ENCODE data around the gene PRKN. TPM values are rescaled to one million over a fixed set of nuclear protein-coding genes. Genes with fewer than 3 reads are reported as not detected.

The PRKN gene
- total and polyA plus RNA-seq, 2 donors (not counting 3 experiments of a cell fraction or from before 2014, with no cell fraction given), result 0.06 TPM; not detected in 1

GRCh38 chr6:161647234-161647633 lies 1080.3 kb downstream of the PRKN start:
- H4K20me1 ChIP-seq (replicated peaks; ENCODE audit: control insufficient read depth, extremely low read depth, insufficient read depth, low read length), result no peaks in the 10 kb centered on the region
- H3K9ac ChIP-seq (replicated peaks; ENCODE audit: extremely low read depth, insufficient read depth, low read length), result no peak overlapping the region
- no peaks in the 10 kb centered on the region for H3K9me3 ChIP-seq (replicated peaks; ENCODE audit: control insufficient read depth, insufficient read depth, low read length)
- TF ChIP-seq MYC (IDR thresholded peaks at IDR 0.05; ENCODE audit: low read depth, low read length) (no peak), GATA2 (IDR thresholded peaks at IDR 0.05; ENCODE audit: insufficient read depth, insufficient read length, low read depth, low read length) (no peak), POLR2AphosphoS5 (IDR thresholded peaks at IDR 0.05; ENCODE audit: insufficient read depth, low read depth, low read length) (no peak), POLR2A (IDR thresholded peaks at IDR 0.05; ENCODE audit: low read depth, low read length) (no peak), MAX (IDR thresholded peaks at IDR 0.05; ENCODE audit: insufficient read depth, insufficient read length) (no peak), FOS (IDR thresholded peaks at IDR 0.05; ENCODE audit: borderline replicate concordance, insufficient read depth, low read length) (no peak), JUN (IDR thresholded peaks at IDR 0.05; ENCODE audit: borderline replicate concordance, insufficient read depth, insufficient read length, low read depth) (no peak), EZH2 (IDR thresholded peaks at IDR 0.05; ENCODE audit: borderline replicate concordance, low read depth, low read length, severe bottlenecking) (no peak)
- TF ChIP-seq, protein P1, sequence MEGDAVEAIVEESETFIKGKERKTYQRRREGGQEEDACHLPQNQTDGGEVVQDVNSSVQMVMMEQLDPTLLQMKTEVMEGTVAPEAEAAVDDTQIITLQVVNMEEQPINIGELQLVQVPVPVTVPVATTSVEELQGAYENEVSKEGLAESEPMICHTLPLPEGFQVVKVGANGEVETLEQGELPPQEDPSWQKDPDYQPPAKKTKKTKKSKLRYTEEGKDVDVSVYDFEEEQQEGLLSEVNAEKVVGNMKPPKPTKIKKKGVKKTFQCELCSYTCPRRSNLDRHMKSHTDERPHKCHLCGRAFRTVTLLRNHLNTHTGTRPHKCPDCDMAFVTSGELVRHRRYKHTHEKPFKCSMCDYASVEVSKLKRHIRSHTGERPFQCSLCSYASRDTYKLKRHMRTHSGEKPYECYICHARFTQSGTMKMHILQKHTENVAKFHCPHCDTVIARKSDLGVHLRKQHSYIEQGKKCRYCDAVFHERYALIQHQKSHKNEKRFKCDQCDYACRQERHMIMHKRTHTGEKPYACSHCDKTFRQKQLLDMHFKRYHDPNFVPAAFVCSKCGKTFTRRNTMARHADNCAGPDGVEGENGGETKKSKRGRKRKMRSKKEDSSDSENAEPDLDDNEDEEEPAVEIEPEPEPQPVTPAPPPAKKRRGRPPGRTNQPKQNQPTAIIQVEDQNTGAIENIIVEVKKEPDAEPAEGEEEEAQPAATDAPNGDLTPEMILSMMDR (IDR thresholded peaks at IDR 0.05; ENCODE audit: extremely low read depth in 1 of 2, insufficient read depth in 1 of 2, low read depth in 1 of 2, low read length in 2 of 2), result no peak
- H3K4me2 ChIP-seq (ENCODE audit: insufficient read depth, low read length), result no peak overlapping the region
- CTCF ChIA-PET, result no interaction called here
- intact Hi-C loops (cut with micrococcal nuclease), result no loop called here
- no peaks in the 10 kb centered on the region for H3K4me1 ChIP-seq (ENCODE audit: control insufficient read depth, extremely low read depth, insufficient read depth, low read length)
- H3K36me3 ChIP-seq (ENCODE audit: control insufficient read depth in 2 of 2, extremely low read depth in 1 of 2, insufficient read depth in 2 of 2, low read length in 2 of 2), result no peaks in the 10 kb centered on the region
- POLR2A ChIA-PET, result no interaction called here
- no peak overlapping the region for H3K27ac ChIP-seq (ENCODE audit: insufficient read depth, low read depth, low read length)
- no peaks in the 10 kb centered on the region for H3K79me2 ChIP-seq (ENCODE audit: control insufficient read depth, insufficient read depth, low read length)
- no peak for DNase-seq (ENCODE audit: low read depth, low spot score)
- FAIRE-seq, result no peak
- dilution Hi-C loops (cut with MboI; ENCODE audit: extremely low pct_ligation_motif_present, low sequenced_read_pairs), result no loop called here
- no peak overlapping the region for H3K4me3 ChIP-seq (replicated peaks in 1 of 3; ENCODE audit: insufficient read depth in 1 of 3, low read depth in 1 of 3, low read length in 3 of 3)
- H2AFZ ChIP-seq (ENCODE audit: low read depth, low read length), result no peak overlapping the region
- no TSS peak for BruUV-seq (replicated peaks)
- no peaks in the 10 kb centered on the region for H3K27me3 ChIP-seq (ENCODE audit: control insufficient read depth in 2 of 2, insufficient read depth in 2 of 2, low read length in 2 of 2)
- no peaks in the 10 kb centered on the region for H3K9me1 ChIP-seq (replicated peaks; ENCODE audit: control insufficient read depth, extremely low read depth, insufficient read depth, low read length)

All from endothelial cell of umbilical vein (primary cell).